ENCODE data around the gene SPOCK1. TPM values are rescaled to one million over a fixed set of nuclear protein-coding genes. Genes with fewer than 3 reads are reported as not detected.

Gene SPOCK1
- total RNA-seq, 1 donor from 2014 or later = not detected

DNA sequence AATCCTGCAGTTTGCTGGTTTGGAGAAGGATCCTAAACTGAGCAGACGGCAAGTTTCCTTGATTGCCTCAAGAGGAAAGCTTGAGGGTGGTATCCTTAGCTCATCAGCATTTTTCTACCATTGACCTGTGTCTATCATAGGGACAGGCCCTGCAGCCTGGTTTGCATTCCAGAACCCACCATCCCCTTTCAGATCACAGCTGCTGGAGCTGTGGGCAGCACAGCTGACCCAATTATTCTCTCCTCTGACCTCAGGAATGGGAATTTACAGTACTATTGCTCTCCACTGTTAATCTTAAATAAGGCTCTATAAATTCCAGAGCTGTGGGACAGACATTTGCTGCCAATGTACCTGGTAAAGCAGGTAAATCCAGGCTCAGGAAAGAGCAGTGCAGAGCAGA, 163.0 kb downstream of the SPOCK1 start:
- Mint-ChIP-seq H3K4me1 (ENCODE audit: low read depth) (no peaks in the 10 kb centered on the region), H3K36me3 (ENCODE audit: low read depth) (no peaks in the 10 kb centered on the region), H3K27ac (no peak overlapping the region), H3K9me3 (no peaks in the 10 kb centered on the region), H3K4me3 (ENCODE audit: low read depth) (no peak overlapping the region), H3K27me3 (ENCODE audit: low read depth) (no peaks in the 10 kb centered on the region)
- intact Hi-C loops (cut with micrococcal nuclease) = no loop called here
- DNase-seq (ENCODE audit: low spot score) = no peak

DNA sequence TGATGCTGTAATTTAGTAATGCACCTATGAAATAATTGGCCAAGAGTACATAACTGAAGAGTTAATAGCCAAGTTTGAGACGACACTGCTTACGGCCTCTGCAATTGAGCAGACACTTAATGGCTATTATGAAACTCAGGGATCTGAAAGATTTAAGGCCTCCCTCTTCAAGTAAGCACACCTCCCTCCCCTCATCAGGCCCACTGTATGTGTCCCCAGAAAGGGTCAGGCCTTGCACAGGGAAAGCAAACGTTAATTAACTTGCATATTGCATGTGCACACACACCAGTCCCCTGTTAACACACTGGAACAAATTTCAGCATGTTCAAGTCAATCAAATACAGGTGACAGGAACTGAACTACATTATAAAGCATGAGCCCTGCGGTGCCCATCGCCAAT, 163.6 kb downstream of the SPOCK1 start:
- H3K36me3 Mint-ChIP-seq (ENCODE audit: low read depth) = no peaks in the 10 kb centered on the region
- H3K27ac Mint-ChIP-seq = no peak overlapping the region
- H3K4me3 Mint-ChIP-seq (ENCODE audit: low read depth) = no peak overlapping the region
- no peaks in the 10 kb centered on the region for H3K27me3 Mint-ChIP-seq (ENCODE audit: low read depth)
- DNase-seq (ENCODE audit: low spot score) = no peak
- H3K4me1 Mint-ChIP-seq (ENCODE audit: low read depth) = no peaks in the 10 kb centered on the region
- intact Hi-C loops (cut with micrococcal nuclease) = no loop called here
- no peaks in the 10 kb centered on the region for H3K9me3 Mint-ChIP-seq

GRCh38 chr5:137333928-137334327, 165.2 kb downstream of the SPOCK1 start:
- Mint-ChIP-seq H3K4me1 (ENCODE audit: low read depth) (no peaks in the 10 kb centered on the region), H3K27ac (no peak overlapping the region), H3K4me3 (ENCODE audit: low read depth) (no peak overlapping the region), H3K9me3 (no peaks in the 10 kb centered on the region), H3K36me3 (ENCODE audit: low read depth) (no peaks in the 10 kb centered on the region), H3K27me3 (ENCODE audit: low read depth) (no peaks in the 10 kb centered on the region)
- intact Hi-C loops (cut with micrococcal nuclease) = no loop called here
- no peak for DNase-seq (ENCODE audit: low spot score)

DNA sequence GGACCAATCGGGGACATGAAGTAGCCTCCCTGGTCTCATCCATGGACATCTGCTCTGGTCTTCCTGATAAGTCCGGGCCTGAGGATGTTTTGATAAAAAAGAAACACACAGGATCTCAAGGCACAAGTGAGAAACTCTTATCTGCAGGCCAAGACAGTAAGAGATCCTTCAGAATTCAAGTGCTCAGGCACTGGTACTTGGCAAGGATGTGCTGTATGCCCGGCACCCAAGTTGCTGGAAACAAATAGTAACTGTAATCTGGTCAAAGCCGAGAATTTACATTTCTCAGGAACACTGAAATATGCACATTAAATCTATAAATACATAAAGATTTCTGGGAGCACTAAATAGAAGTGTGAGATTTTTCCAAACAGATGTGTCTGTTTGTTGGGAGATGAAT, 165.7 kb downstream of the SPOCK1 start:
- no peak overlapping the region for H3K4me3 Mint-ChIP-seq (ENCODE audit: low read depth)
- no peaks in the 10 kb centered on the region for H3K36me3 Mint-ChIP-seq (ENCODE audit: low read depth)
- DNase-seq (ENCODE audit: low spot score) = no peak
- intact Hi-C loops (cut with micrococcal nuclease) = no loop called here
- H3K4me1 Mint-ChIP-seq (ENCODE audit: low read depth) = no peaks in the 10 kb centered on the region
- no peak overlapping the region for H3K27ac Mint-ChIP-seq
- H3K27me3 Mint-ChIP-seq (ENCODE audit: low read depth) = no peaks in the 10 kb centered on the region
- no peaks in the 10 kb centered on the region for H3K9me3 Mint-ChIP-seq

DNA sequence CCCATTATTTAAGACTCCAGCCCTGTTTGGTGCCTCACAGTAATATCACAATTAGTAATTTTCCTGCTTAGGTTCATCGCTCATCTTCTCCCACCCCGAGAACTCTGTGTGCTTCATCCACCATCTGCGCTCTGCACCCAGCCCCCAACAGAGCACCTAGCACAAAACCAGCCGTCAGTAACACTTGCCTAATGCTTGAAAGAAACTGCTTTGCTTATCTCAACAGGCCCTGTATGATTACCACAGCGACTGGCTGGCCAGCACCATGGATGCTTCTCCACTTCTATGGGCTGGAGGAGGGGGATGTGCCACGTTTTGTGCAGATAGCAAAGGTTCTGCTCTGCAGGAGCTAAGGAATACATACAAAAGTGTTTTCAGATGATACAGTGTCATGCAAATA, 166.8 kb downstream of the SPOCK1 start:
- Mint-ChIP-seq H3K4me3 (ENCODE audit: low read depth) (no peak overlapping the region), H3K27me3 (ENCODE audit: low read depth) (no peaks in the 10 kb centered on the region), H3K27ac (no peak overlapping the region), H3K9me3 (no peaks in the 10 kb centered on the region), H3K4me1 (ENCODE audit: low read depth) (no peaks in the 10 kb centered on the region), H3K36me3 (ENCODE audit: low read depth) (no peaks in the 10 kb centered on the region)
- intact Hi-C loops (cut with micrococcal nuclease) = no loop called here
- no peak for DNase-seq (ENCODE audit: low spot score)

DNA sequence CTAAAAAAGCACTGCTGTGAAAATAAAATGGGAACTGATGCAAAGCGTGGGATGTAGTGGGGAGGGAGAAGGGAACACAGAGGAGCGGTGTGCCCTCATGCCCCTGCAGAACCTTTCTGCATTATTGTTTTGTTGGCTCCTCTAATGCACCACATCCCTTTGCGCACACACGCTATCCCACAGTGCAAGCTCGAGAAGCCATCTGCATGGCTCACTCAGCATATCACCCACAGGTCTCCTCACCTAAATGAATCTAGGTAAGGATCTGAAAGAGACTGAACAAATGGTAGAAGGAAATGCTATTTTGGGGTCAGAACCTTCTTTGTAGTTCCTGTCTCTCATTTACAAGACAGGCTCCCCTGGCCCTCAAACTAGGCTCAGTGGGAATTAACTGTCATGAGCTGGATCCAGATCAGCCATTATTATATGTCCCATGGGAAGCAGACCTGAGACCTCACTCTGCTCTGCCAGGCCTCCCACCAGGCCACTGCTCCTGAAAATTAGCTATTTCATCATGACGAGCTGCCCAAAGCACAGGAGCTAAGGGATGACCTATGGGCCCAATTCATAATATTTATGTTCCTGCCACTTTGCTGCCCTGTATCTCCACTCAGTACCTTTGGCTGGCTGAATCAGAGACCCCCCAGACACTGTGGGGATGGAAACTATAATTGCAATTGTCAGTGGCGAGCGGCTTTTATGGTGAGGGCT, 169.4 kb downstream of the SPOCK1 start:
- no peak for DNase-seq (ENCODE audit: low spot score)
- intact Hi-C loops (cut with micrococcal nuclease) = no loop called here
- H3K27ac Mint-ChIP-seq = no peak overlapping the region
- H3K27me3 Mint-ChIP-seq (ENCODE audit: low read depth) = peaks cover 2% of the 10 kb centered on the region
- no peaks in the 10 kb centered on the region for H3K36me3 Mint-ChIP-seq (ENCODE audit: low read depth)
- no peaks in the 10 kb centered on the region for H3K4me1 Mint-ChIP-seq (ENCODE audit: low read depth)
- no peaks in the 10 kb centered on the region for H3K9me3 Mint-ChIP-seq
- no peak overlapping the region for H3K4me3 Mint-ChIP-seq (ENCODE audit: low read depth)

DNA sequence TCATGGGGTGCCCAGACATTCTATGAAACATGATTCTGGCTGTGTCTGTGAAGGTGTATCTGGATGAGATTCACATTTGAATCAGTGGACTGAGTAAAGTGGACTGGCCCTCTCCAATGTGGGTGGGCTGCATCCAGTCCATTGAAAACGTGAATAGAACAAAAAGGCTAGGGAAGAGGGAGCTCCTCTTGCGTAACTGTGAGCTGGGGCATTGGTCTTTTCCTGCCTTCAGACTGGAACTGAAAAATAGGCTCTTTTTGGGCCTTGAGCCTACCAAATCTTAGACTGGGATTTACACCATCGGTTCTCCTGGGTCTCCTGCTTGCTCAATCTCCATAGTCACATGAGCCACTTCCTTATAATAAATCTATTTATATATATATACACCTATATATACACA, 170.1 kb downstream of the SPOCK1 start:
- Mint-ChIP-seq H3K36me3 (ENCODE audit: low read depth) (no peaks in the 10 kb centered on the region), H3K4me1 (ENCODE audit: low read depth) (no peaks in the 10 kb centered on the region), H3K4me3 (ENCODE audit: low read depth) (no peak overlapping the region), H3K27ac (no peak overlapping the region), H3K27me3 (ENCODE audit: low read depth) (peaks cover 3% of the 10 kb centered on the region), H3K9me3 (no peaks in the 10 kb centered on the region)
- no peak for DNase-seq (ENCODE audit: low spot score)
- intact Hi-C loops (cut with micrococcal nuclease) = no loop called here

DNA sequence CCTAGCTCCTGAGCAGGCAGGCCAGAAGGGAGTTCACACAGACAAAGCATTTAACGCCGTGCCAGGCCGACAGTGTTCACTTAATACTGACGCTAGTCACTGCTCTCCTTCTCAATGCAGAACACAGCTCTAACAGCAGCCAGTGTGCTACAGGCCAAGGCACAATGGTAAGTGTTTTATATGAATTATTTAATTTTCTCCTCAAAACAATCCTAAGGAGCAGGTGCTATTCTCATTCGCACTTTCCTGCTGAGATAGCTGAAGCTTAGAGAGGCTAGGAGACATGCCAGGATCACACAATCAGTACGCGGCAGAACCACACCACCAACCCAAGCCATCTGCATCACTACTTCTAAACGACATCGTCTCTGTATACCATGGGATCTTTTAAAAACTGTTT, 170.7 kb downstream of the SPOCK1 start:
- peaks cover 3% of the 10 kb centered on the region for H3K27me3 Mint-ChIP-seq (ENCODE audit: low read depth)
- H3K36me3 Mint-ChIP-seq (ENCODE audit: low read depth) = no peaks in the 10 kb centered on the region
- H3K9me3 Mint-ChIP-seq = no peaks in the 10 kb centered on the region
- H3K27ac Mint-ChIP-seq = no peak overlapping the region
- no peak overlapping the region for H3K4me3 Mint-ChIP-seq (ENCODE audit: low read depth)
- no peaks in the 10 kb centered on the region for H3K4me1 Mint-ChIP-seq (ENCODE audit: low read depth)
- intact Hi-C loops (cut with micrococcal nuclease) = no loop called here
- no peak for DNase-seq (ENCODE audit: low spot score)

GRCh38 chr5:137325721-137326120, 173.4 kb downstream of the SPOCK1 start:
- DNase-seq (ENCODE audit: low spot score) = no peak
- H3K9me3 Mint-ChIP-seq = no peaks in the 10 kb centered on the region
- intact Hi-C loops (cut with micrococcal nuclease) = no loop called here
- H3K36me3 Mint-ChIP-seq (ENCODE audit: low read depth) = no peaks in the 10 kb centered on the region
- H3K27me3 Mint-ChIP-seq (ENCODE audit: low read depth) = peaks cover 7% of the 10 kb centered on the region
- no peak overlapping the region for H3K4me3 Mint-ChIP-seq (ENCODE audit: low read depth)
- no peaks in the 10 kb centered on the region for H3K4me1 Mint-ChIP-seq (ENCODE audit: low read depth)
- H3K27ac Mint-ChIP-seq = no peak overlapping the region

GRCh38 chr5:137320056-137321045, 178.8 kb downstream of the SPOCK1 start:
- H3K27ac Mint-ChIP-seq = no peak overlapping the region
- H3K27me3 Mint-ChIP-seq (ENCODE audit: low read depth) = peaks cover 8% of the 10 kb centered on the region
- no peaks in the 10 kb centered on the region for H3K9me3 Mint-ChIP-seq
- no peaks in the 10 kb centered on the region for H3K36me3 Mint-ChIP-seq (ENCODE audit: low read depth)
- no peak overlapping the region for H3K4me3 Mint-ChIP-seq (ENCODE audit: low read depth)
- no peaks in the 10 kb centered on the region for H3K4me1 Mint-ChIP-seq (ENCODE audit: low read depth)
- DNase-seq (ENCODE audit: low spot score) = peak; percentile 16
- intact Hi-C loops (cut with micrococcal nuclease) = loop anchor here (1.0 kb wide), 1 partner anchor 179 kb away; the partner anchor contains the start of gene SPOCK1

DNA sequence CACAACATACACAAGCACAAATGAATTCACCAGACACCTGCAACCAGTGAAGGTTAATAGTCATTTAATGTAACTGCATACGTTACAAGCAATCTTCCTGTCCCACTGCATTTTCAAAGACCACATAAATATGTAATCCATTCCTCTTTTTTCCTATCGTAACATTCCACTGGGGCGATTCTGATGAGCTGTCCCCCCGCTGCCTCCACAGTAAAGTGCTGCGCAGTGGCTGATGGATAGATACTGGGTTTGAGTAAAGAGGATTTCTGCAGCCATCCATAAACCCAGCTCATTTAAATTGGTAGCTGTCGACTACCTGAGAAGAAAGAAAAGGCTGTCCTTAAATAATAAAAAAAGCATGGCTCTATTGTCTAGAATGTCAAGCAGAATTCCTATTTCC, 181.1 kb downstream of the SPOCK1 start:
- no peak overlapping the region for H3K27ac Mint-ChIP-seq
- H3K4me3 Mint-ChIP-seq (ENCODE audit: low read depth) = no peak overlapping the region
- no peaks in the 10 kb centered on the region for H3K4me1 Mint-ChIP-seq (ENCODE audit: low read depth)
- intact Hi-C loops (cut with micrococcal nuclease) = no loop called here
- H3K27me3 Mint-ChIP-seq (ENCODE audit: low read depth) = peaks cover 9% of the 10 kb centered on the region
- no peaks in the 10 kb centered on the region for H3K9me3 Mint-ChIP-seq
- H3K36me3 Mint-ChIP-seq (ENCODE audit: low read depth) = no peaks in the 10 kb centered on the region
- no peak for DNase-seq (ENCODE audit: low spot score)

GRCh38 chr5:137316346-137316736, 182.8 kb downstream of the SPOCK1 start:
- Mint-ChIP-seq H3K27me3 (ENCODE audit: low read depth) (peaks cover 7% of the 10 kb centered on the region), H3K36me3 (ENCODE audit: low read depth) (no peaks in the 10 kb centered on the region), H3K4me3 (ENCODE audit: low read depth) (no peak overlapping the region), H3K9me3 (no peaks in the 10 kb centered on the region), H3K27ac (no peak overlapping the region), H3K4me1 (ENCODE audit: low read depth) (no peaks in the 10 kb centered on the region)
- intact Hi-C loops (cut with micrococcal nuclease) = no loop called here
- DNase-seq (ENCODE audit: low spot score) = no peak
